Neural cell (in vitro differentiated cells): ENCODE measurements around the gene JAG2. TPM values are rescaled to one million over a fixed set of nuclear protein-coding genes. Genes with fewer than 3 reads are reported as not detected.

Experiments
- H2AFZ ChIP-seq: fragments of 200-600, 300-800 bp; sonication (generic), shearing (Covaris generic); 2 replicates; pipeline ENCODE4 v1.6.0; 2014; ENCODE audit warnings: low read depth, mild to moderate bottlenecking, antibody characterized with exemption, low read length, moderate library complexity
- H3F3A ChIP-seq: fragments of 200-600 bp; shearing (Covaris generic); 2 replicates; pipeline ENCODE4 v1.6.1; 2016; ENCODE audit warnings: mild to moderate bottlenecking, moderate library complexity, mixed read lengths, antibody characterized with exemption, low read length; ENCODE audit not compliant: insufficient read depth, poor library complexity, severe bottlenecking
- H3K27ac ChIP-seq: fragments of 200-600, 300-800 bp; sonication (generic), shearing (Covaris generic); 2 replicates; pipeline ENCODE4 v1.5.1; 2014; ENCODE audit warnings: mild to moderate bottlenecking, low read length, moderate library complexity
- H3K27me3 ChIP-seq: fragments of 300-800, 200-600 bp; sonication (generic), shearing (Covaris generic); 2 replicates; pipeline ENCODE4 v1.6.0; 2014; ENCODE audit warnings: mild to moderate bottlenecking, low read depth, low read length, moderate library complexity; ENCODE audit not compliant: insufficient read depth
- H3K36me3 ChIP-seq: fragments of 300-800, 200-600 bp; sonication (generic), shearing (Covaris generic); 2 replicates; pipeline ENCODE4 v1.5.1; 2014; ENCODE audit warnings: mild to moderate bottlenecking, antibody characterized with exemption, low read length, moderate library complexity; ENCODE audit not compliant: insufficient read depth
- H3K4me2 ChIP-seq: fragments of 300-800, 200-600 bp; sonication (generic), shearing (Covaris generic); 2 replicates; pipeline ENCODE4 v1.6.0; 2014; ENCODE audit warnings: mild to moderate bottlenecking, low read length
- H3K4me3 ChIP-seq: fragments of 300-800, 200-600 bp; sonication (generic), shearing (Covaris generic); 2 replicates; pipeline ENCODE4 v1.5.1; 2014; ENCODE audit warnings: mild to moderate bottlenecking, low read length, moderate library complexity
- H3K79me2 ChIP-seq: fragments of 200-600 bp; shearing (Covaris generic); replicated peaks from 2 replicates; pipeline ENCODE4 v1.6.0; 2014; ENCODE audit warnings: mild to moderate bottlenecking, low read length, moderate library complexity; ENCODE audit not compliant: insufficient read depth
- H3K9ac ChIP-seq: fragments of 300-800, 200-600 bp; sonication (generic), shearing (Covaris generic); 2 replicates; pipeline ENCODE4 v1.6.1; 2016; ENCODE audit warnings: mild to moderate bottlenecking, low read length, mixed read lengths
- H3K9me2 ChIP-seq: fragments of 200-600 bp; shearing (Covaris generic); 2 replicates; pipeline ENCODE4 v1.6.1; 2016; ENCODE audit warnings: mild to moderate bottlenecking, low read length, mixed read lengths; ENCODE audit not compliant: insufficient read depth
- H3K9me3 ChIP-seq: fragments of 200-600, 300-800 bp; sonication (generic), shearing (Covaris generic); 2 replicates; pipeline ENCODE4 v1.6.1; 2016; ENCODE audit warnings: mild to moderate bottlenecking, mixed run types, low read length, moderate library complexity, mixed read lengths
- H4K20me1 ChIP-seq: fragments of 200-600 bp; shearing (Covaris generic); 2 replicates; pipeline ENCODE4 v1.6.1; 2016; ENCODE audit warnings: mild to moderate bottlenecking, mixed run types; ENCODE audit not compliant: insufficient read depth
- CTCF ChIP-seq: fragments of 450-650 bp; IDR thresholded peaks from 2 replicates; pipeline ENCODE4 v1.5.1; 2014; ENCODE audit warnings: antibody characterized with exemption, mild to moderate bottlenecking, moderate library complexity; ENCODE audit not compliant: poor library complexity, severe bottlenecking
- EP300 ChIP-seq: fragments of 450-650 bp; conservative IDR thresholded peaks from 2 replicates; pipeline ENCODE4 v1.6.1; 2014; ENCODE audit warnings: antibody characterized with exemption, mild to moderate bottlenecking, moderate library complexity; ENCODE audit not compliant: poor library complexity, severe bottlenecking
- EZH2 ChIP-seq: fragments of 200-600, 300-800 bp; shearing (Covaris generic), sonication (generic); IDR thresholded peaks from 2 replicates; pipeline ENCODE4 v1.6.1; 2014; ENCODE audit warnings: antibody characterized with exemption, low read length, borderline replicate concordance, mild to moderate bottlenecking; ENCODE audit not compliant: insufficient read depth, poor library complexity, severe bottlenecking
- MXI1 ChIP-seq: fragments of 450-650 bp; conservative IDR thresholded peaks from 2 replicates; pipeline ENCODE4 v1.6.1; 2014; ENCODE audit warnings: antibody characterized with exemption, mild to moderate bottlenecking; ENCODE audit not compliant: poor library complexity, severe bottlenecking
- POLR2AphosphoS5 ChIP-seq: IDR thresholded peaks from 2 replicates; pipeline ENCODE4 v1.6.1; 2012
- RAD21 ChIP-seq: fragments of 450-650 bp; conservative IDR thresholded peaks from 2 replicates; pipeline ENCODE4 v1.6.1; 2014; ENCODE audit warnings: antibody characterized with exemption, mild to moderate bottlenecking, moderate library complexity
- SMC3 ChIP-seq: fragments of 450-650 bp; conservative IDR thresholded peaks from 2 replicates; pipeline ENCODE4 v1.6.1; 2014; ENCODE audit warnings: antibody characterized with exemption, mild to moderate bottlenecking, moderate library complexity; ENCODE audit not compliant: poor library complexity
- TAF1 ChIP-seq: IDR thresholded peaks from 2 replicates; pipeline ENCODE4 v1.6.1; 2012; ENCODE audit warnings: low read depth
- polyA plus RNA-seq: library from polyadenylated mRNA; depleted of rRNA; stranded (reverse); fragments of >200 nt; gene quantifications from 2 replicates; pipeline ENCODE4 v1.2.3, GENCODE V29; 2014
- TF ChIP-seq, protein P1 (sequence below): IDR thresholded peaks from 2 replicates; pipeline ENCODE4 v1.6.1; 2012; ENCODE audit warnings: borderline replicate concordance

Gene JAG2
- polyA plus RNA-seq, 1 donor from 2014 or later, result 20.3 TPM

DNA sequence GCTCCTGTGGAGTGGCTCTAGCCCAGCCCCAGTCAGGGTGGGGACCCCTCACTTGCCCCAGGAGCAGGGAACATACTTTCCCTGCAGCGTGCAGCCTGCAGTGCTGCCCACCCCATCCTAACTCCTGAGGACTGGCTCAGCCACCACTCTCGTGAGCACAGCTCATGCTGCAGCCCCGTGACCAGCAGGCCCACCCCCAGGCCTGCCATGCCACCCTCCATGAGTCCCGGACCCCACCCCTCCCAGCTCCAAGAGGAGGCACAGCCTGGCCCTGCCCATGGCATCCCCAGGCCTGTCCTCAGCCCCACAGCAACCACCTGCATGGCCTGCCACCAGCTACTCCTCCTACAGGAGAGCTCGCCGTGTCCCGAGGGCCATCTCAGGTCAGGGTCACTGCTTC lies 3.9 kb upstream of the JAG2 start:
- H4K20me1 ChIP-seq, result no peaks in the 10 kb centered on the region
- no peak overlapping the region for H3K9ac ChIP-seq
- H3K9me2 ChIP-seq, result no peaks in the 10 kb centered on the region
- no peak overlapping the region for H3K4me2 ChIP-seq
- no peaks in the 10 kb centered on the region for H3K79me2 ChIP-seq
- H3K4me3 ChIP-seq, result no peak overlapping the region
- TF ChIP-seq POLR2AphosphoS5 (no peak), EZH2 (no peak), CTCF (no peak), TAF1 (no peak)
- TF ChIP-seq, protein P1, sequence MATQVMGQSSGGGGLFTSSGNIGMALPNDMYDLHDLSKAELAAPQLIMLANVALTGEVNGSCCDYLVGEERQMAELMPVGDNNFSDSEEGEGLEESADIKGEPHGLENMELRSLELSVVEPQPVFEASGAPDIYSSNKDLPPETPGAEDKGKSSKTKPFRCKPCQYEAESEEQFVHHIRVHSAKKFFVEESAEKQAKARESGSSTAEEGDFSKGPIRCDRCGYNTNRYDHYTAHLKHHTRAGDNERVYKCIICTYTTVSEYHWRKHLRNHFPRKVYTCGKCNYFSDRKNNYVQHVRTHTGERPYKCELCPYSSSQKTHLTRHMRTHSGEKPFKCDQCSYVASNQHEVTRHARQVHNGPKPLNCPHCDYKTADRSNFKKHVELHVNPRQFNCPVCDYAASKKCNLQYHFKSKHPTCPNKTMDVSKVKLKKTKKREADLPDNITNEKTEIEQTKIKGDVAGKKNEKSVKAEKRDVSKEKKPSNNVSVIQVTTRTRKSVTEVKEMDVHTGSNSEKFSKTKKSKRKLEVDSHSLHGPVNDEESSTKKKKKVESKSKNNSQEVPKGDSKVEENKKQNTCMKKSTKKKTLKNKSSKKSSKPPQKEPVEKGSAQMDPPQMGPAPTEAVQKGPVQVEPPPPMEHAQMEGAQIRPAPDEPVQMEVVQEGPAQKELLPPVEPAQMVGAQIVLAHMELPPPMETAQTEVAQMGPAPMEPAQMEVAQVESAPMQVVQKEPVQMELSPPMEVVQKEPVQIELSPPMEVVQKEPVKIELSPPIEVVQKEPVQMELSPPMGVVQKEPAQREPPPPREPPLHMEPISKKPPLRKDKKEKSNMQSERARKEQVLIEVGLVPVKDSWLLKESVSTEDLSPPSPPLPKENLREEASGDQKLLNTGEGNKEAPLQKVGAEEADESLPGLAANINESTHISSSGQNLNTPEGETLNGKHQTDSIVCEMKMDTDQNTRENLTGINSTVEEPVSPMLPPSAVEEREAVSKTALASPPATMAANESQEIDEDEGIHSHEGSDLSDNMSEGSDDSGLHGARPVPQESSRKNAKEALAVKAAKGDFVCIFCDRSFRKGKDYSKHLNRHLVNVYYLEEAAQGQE, result no peak
- H3K27me3 ChIP-seq, result no peaks in the 10 kb centered on the region
- H3K9me3 ChIP-seq, result no peaks in the 10 kb centered on the region
- no peaks in the 10 kb centered on the region for H3K36me3 ChIP-seq
- no peaks in the 10 kb centered on the region for H3F3A ChIP-seq
- H3K27ac ChIP-seq, result no peak overlapping the region
- no peak overlapping the region for H2AFZ ChIP-seq

DNA sequence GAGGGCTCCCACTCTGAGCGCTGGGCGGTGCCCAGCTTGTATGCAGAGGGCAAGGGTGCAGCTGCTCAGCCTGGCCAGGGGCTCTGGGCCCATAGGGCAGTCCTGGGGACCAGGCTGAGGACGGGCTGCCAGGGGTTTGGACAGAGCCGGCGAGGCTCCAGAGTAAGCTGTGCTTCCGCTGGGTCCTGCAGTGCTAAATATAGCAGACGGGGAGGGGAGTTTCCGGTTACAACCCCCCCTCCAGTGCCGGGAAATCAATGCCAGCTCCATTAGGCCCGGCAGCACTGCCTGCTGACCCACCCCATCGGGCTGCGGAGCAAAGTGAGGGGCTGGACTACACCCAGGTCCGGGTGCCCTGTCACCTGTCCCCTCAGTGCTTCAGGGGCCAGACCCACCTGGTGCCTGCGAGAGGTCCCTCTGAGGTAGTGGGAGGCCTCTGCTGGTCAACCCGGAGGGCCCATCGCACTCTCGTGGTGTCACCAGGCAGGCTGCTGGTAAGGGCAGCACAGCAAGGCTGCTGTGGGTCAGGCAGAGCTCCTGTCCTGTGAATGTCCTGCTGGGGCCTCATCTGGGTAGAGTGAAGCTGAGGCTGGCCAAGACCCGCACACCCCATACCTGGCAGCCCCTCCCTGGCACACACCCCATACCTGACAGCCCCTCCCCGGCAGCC lies 2.6 kb upstream of the JAG2 start:
- H3F3A ChIP-seq, result no peaks in the 10 kb centered on the region
- no peak overlapping the region for H3K4me3 ChIP-seq
- H3K9me3 ChIP-seq, result no peaks in the 10 kb centered on the region
- no peak overlapping the region for H3K9ac ChIP-seq
- H3K27me3 ChIP-seq, result peaks cover 5% of the 10 kb centered on the region
- H3K9me2 ChIP-seq, result no peaks in the 10 kb centered on the region
- no peak overlapping the region for H3K4me2 ChIP-seq
- no peaks in the 10 kb centered on the region for H3K79me2 ChIP-seq
- H2AFZ ChIP-seq, result no peak overlapping the region
- no peaks in the 10 kb centered on the region for H3K36me3 ChIP-seq
- H4K20me1 ChIP-seq, result no peaks in the 10 kb centered on the region
- H3K27ac ChIP-seq, result no peak overlapping the region
- no peak for TF ChIP-seq CTCF
- no peak for TF ChIP-seq POLR2AphosphoS5
- TF ChIP-seq SMC3, result no peak
- TF ChIP-seq TAF1, result no peak
- no peak for TF ChIP-seq EZH2
- no peak for TF ChIP-seq MXI1
- TF ChIP-seq, protein P1, result no peak
- TF ChIP-seq EP300, result no peak
- no peak for TF ChIP-seq RAD21
